ENCODE data around the gene TSTD2.

GRCh38 chr9:97672403-97672802 is 39.2 kb upstream of the TSTD2 start:
- TF ChIP-seq CTCF (IDR thresholded peaks at IDR 0.05) (no peak), POLR2A (IDR thresholded peaks at IDR 0.05) (no peak)
